Measurements from ENCODE around the gene CACNA1E.

DNA sequence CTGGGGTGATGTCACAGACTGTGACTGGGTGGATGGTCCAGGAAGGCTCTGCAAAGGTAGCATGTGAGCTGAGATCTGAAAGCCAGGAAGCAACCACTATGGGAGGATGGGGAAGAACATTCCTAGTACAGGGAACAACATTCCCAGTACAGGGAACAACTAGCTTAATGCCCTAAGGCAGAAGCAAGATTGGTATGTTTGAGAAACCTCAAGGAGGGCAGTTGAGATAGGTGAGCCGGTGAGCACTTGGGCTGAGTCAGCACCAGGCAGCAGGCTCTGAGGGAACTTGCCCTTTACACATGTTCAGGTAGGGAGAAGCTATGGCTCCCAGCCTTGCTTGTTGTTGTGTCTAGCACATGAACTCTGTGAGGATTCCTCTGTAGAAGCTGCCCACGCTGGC is 24.2 kb upstream of the CACNA1E start:
- no peak for TF ChIP-seq EZH2phosphoT487 (IDR thresholded peaks at IDR 0.05; ENCODE audit: borderline replicate concordance)
- TF ChIP-seq, protein P1, sequence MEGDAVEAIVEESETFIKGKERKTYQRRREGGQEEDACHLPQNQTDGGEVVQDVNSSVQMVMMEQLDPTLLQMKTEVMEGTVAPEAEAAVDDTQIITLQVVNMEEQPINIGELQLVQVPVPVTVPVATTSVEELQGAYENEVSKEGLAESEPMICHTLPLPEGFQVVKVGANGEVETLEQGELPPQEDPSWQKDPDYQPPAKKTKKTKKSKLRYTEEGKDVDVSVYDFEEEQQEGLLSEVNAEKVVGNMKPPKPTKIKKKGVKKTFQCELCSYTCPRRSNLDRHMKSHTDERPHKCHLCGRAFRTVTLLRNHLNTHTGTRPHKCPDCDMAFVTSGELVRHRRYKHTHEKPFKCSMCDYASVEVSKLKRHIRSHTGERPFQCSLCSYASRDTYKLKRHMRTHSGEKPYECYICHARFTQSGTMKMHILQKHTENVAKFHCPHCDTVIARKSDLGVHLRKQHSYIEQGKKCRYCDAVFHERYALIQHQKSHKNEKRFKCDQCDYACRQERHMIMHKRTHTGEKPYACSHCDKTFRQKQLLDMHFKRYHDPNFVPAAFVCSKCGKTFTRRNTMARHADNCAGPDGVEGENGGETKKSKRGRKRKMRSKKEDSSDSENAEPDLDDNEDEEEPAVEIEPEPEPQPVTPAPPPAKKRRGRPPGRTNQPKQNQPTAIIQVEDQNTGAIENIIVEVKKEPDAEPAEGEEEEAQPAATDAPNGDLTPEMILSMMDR (conservative IDR thresholded peaks at IDR 0.05; ENCODE audit: low read length) = no peak

Data from Loucy (cell line).